HEK293 (cell line): Measurements from ENCODE around the gene DENR.

Experiments used
- CTCF ChIA-PET: fragments of 350-600 bp; formaldehyde crosslinking; extraction: SDS; loops from one replicate; lab custom pipeline; 2021; ENCODE audit warnings: antibody characterized with exemption; lab: Yijun Ruan, JAX
- POLR2A ChIA-PET: fragments of 300-600 bp; formaldehyde crosslinking; extraction: SDS; loops from one replicate; lab custom pipeline; 2020; ENCODE audit warnings: antibody characterized with exemption, inconsistent platforms; lab: Yijun Ruan, JAX
- H3K27ac ChIP-seq: fragments of 200-500 bp; sonication (Bioruptor generic); 2 replicates; pipeline ENCODE4 v1.5.1; 2014; ENCODE audit warnings: low read depth, low read length, control low read depth, inconsistent platforms; ENCODE audit errors: extremely low read depth
- H3K36me3 ChIP-seq, 2 experiments: fragments of 200-500 bp in 1 of 2; sonication (Bioruptor generic) in 1 of 2; 1 replicate in 1 of 2; 2 replicates in 1 of 2; pipeline ENCODE4 v1.5.1; 2014 to 2017; ENCODE audit warnings: inconsistent platforms in 2 of 2, low read length in 2 of 2; ENCODE audit not compliant: control insufficient read depth in 2 of 2, insufficient read depth in 1 of 2
- H3K4me1 ChIP-seq: fragments of 200-500 bp; sonication (Bioruptor generic); 2 replicates; pipeline ENCODE4 v1.5.1; 2014; ENCODE audit warnings: mild to moderate bottlenecking, low read length, inconsistent platforms; ENCODE audit not compliant: control insufficient read depth, insufficient read depth
- H3K4me3 ChIP-seq: 2 replicates; pipeline ENCODE4 v1.5.1; 2011; ENCODE audit warnings: low read depth, mild to moderate bottlenecking, control low read depth, low read length, moderate library complexity
- H3K9me3 ChIP-seq: fragments of 200-500 bp; sonication (Bioruptor generic); 2 replicates; pipeline ENCODE4 v1.5.1; 2014; ENCODE audit warnings: low read depth, low read length, inconsistent platforms; ENCODE audit not compliant: control insufficient read depth, insufficient read depth
- FEZF1 ChIP-seq: fragments of 450-650 bp; formaldehyde crosslinking; IDR thresholded peaks from 2 replicates; pipeline ENCODE4 v1.5.1; 2016; ENCODE audit warnings: missing biosample characterization, missing genetic modification characterization
- HOXA7 ChIP-seq: sonication (generic); formaldehyde crosslinking; IDR thresholded peaks from 2 replicates; pipeline ENCODE4 v1.8.1; 2022; ENCODE audit warnings: missing genetic modification reagents, borderline replicate concordance
- ZBTB21 ChIP-seq: fragments of 450-650 bp; formaldehyde crosslinking; IDR thresholded peaks from 2 replicates; pipeline ENCODE4 v1.5.1; 2017; ENCODE audit warnings: missing biosample characterization, missing genetic modification characterization
- ZNF23 ChIP-seq: fragments of 450-650 bp; formaldehyde crosslinking; IDR thresholded peaks from 2 replicates; pipeline ENCODE4 v1.5.1; 2016; ENCODE audit warnings: missing biosample characterization, missing genetic modification characterization, borderline replicate concordance
- ZNF274 ChIP-seq, 2 experiments: fragments of 200-500 bp in 1 of 2; fragments of 450-650 bp in 1 of 2; sonication (Bioruptor generic) in 1 of 2; formaldehyde crosslinking in 1 of 2; IDR thresholded peaks; 2 replicates each; pipeline versions ENCODE4 v1.5.1 to v1.6.1; 2014 to 2016; ENCODE audit warnings: borderline replicate concordance in 1 of 2, inconsistent platforms in 1 of 2, low read length in 1 of 2, missing biosample characterization in 1 of 2, missing genetic modification characterization in 1 of 2
- ZNF37A ChIP-seq: fragments of 450-650 bp; IDR thresholded peaks from 2 replicates; pipeline ENCODE4 v1.5.1; 2018; ENCODE audit warnings: missing biosample characterization, missing genetic modification characterization
- ZNF391 ChIP-seq: fragments of 450-650 bp; formaldehyde crosslinking; IDR thresholded peaks from 2 replicates; pipeline ENCODE4 v1.5.1; 2016; ENCODE audit warnings: low read depth, missing biosample characterization, missing genetic modification characterization, borderline replicate concordance
- ZNF433 ChIP-seq: fragments of 450-650 bp; formaldehyde crosslinking; IDR thresholded peaks from 2 replicates; pipeline ENCODE4 v1.5.1; 2016; ENCODE audit warnings: missing biosample characterization, missing genetic modification characterization, low read depth
- ZNF521 ChIP-seq: fragments of 450-650 bp; formaldehyde crosslinking; IDR thresholded peaks from 2 replicates; pipeline ENCODE4 v1.5.1; 2017; ENCODE audit warnings: missing biosample characterization, mild to moderate bottlenecking, missing genetic modification characterization
- ZNF549 ChIP-seq: fragments of 450-650 bp; IDR thresholded peaks from 2 replicates; pipeline ENCODE4 v1.5.1; 2018; ENCODE audit warnings: missing biosample characterization, missing genetic modification characterization, mild to moderate bottlenecking, inconsistent platforms, moderate library complexity
- ZNF555 ChIP-seq: fragments of 450-650 bp; formaldehyde crosslinking; conservative IDR thresholded peaks from 2 replicates; pipeline ENCODE4 v1.5.1; 2017; ENCODE audit warnings: missing biosample characterization, mild to moderate bottlenecking, missing genetic modification characterization, inconsistent platforms
- ZNF610 ChIP-seq: fragments of 450-650 bp; formaldehyde crosslinking; IDR thresholded peaks from 2 replicates; pipeline ENCODE4 v1.5.1; 2016; ENCODE audit warnings: missing biosample characterization, missing genetic modification characterization, borderline replicate concordance
- ZNF701 ChIP-seq: fragments of 450-650 bp; formaldehyde crosslinking; IDR thresholded peaks from 2 replicates; pipeline ENCODE4 v1.5.1; 2016; ENCODE audit warnings: missing biosample characterization, missing genetic modification characterization
- ZNF776 ChIP-seq: fragments of 450-650 bp; formaldehyde crosslinking; IDR thresholded peaks from 2 replicates; pipeline ENCODE4 v1.5.0; 2017; ENCODE audit warnings: missing biosample characterization, missing genetic modification characterization, borderline replicate concordance
- ZNF837 ChIP-seq: fragments of 450-650 bp; formaldehyde crosslinking; IDR thresholded peaks from 2 replicates; pipeline ENCODE4 v1.5.1; 2016; ENCODE audit warnings: missing biosample characterization, missing genetic modification characterization
- ZNF843 ChIP-seq: fragments of 450-650 bp; formaldehyde crosslinking; IDR thresholded peaks from 2 replicates; pipeline ENCODE4 v1.5.1; 2016; ENCODE audit warnings: missing biosample characterization, missing genetic modification characterization
- TF ChIP-seq, protein P1 (sequence below): fragments of 450-650 bp; formaldehyde crosslinking; optimal IDR thresholded peaks from 2 replicates; pipeline ENCODE3; 2016; ENCODE audit warnings: missing biosample characterization, mild to moderate bottlenecking, missing genetic modification characterization
- TF ChIP-seq, protein P2 (sequence below): fragments of 450-650 bp; formaldehyde crosslinking; IDR thresholded peaks from 2 replicates; pipeline ENCODE4 v1.5.0; 2017; ENCODE audit warnings: missing biosample characterization, missing genetic modification characterization, borderline replicate concordance
- TF ChIP-seq, protein P3 (sequence below): fragments of 450-650 bp; formaldehyde crosslinking; IDR thresholded peaks from 2 replicates; pipeline ENCODE4 v1.5.1; 2017; ENCODE audit warnings: missing biosample characterization, mild to moderate bottlenecking, missing genetic modification characterization, moderate library complexity
- TF ChIP-seq, protein P4 (sequence below): fragments of 450-650 bp; formaldehyde crosslinking; IDR thresholded peaks from 2 replicates; pipeline ENCODE4 v1.5.1; 2016; ENCODE audit warnings: missing biosample characterization, missing genetic modification characterization

Gene DENR

DNA sequence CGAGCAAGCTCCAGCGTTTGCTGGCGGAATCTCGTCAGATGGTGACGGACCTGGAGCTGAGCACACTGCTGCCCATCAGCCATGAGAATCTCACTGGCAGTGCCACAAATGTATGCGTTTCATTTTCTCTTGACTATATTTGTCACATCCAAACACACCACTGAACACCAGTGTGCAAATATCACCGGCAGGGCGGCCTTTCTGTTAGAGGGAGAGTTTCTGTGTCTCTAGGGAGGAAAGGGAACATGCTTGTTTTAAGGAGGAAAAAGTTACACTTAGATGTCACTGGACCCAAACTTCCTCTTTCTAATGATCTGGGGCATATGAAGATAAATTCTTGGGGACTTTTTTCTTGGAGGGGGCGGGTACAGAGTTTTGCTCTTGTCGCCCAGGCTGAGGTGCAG lies 60.7 kb downstream of the DENR start:
- Histone ChIP-seq H3K9me3 (no peaks in the 10 kb centered on the region), H3K4me1 (no peaks in the 10 kb centered on the region), H3K4me3 (no peak overlapping the region), H3K36me3 (no peaks in the 10 kb centered on the region; a peak in 1 of 3 replicates), H3K27ac (no peak overlapping the region)
- TF ChIP-seq ZNF555 (no peak), ZNF837 (tag by site-specific recombination) (no peak), ZNF37A (tag by site-specific recombination) (no peak), ZNF23 (tag by site-specific recombination) (no peak), ZNF521 (tag by site-specific recombination) (no peak), FEZF1 (tag by site-specific recombination) (no peak), ZNF776 (tag by site-specific recombination) (no peak), ZBTB21 (tag by site-specific recombination) (no peak), ZNF433 (no peak), ZNF549 (no peak), ZNF391 (tag by site-specific recombination) (no peak), ZNF701 (tag by site-specific recombination) (no peak), ZNF843 (no peak), ZNF274 (IDR thresholded peaks at IDR 0.05; ENCODE audit: low read length) (no peak), ZNF274 (tag by site-specific recombination; IDR thresholded peaks at IDR 0.05; ENCODE audit: borderline replicate concordance) (no peak), ZNF610 (tag by site-specific recombination) (no peak), HOXA7 (CRISPR knock-in tag) (no peak)
- TF ChIP-seq, protein P1, sequence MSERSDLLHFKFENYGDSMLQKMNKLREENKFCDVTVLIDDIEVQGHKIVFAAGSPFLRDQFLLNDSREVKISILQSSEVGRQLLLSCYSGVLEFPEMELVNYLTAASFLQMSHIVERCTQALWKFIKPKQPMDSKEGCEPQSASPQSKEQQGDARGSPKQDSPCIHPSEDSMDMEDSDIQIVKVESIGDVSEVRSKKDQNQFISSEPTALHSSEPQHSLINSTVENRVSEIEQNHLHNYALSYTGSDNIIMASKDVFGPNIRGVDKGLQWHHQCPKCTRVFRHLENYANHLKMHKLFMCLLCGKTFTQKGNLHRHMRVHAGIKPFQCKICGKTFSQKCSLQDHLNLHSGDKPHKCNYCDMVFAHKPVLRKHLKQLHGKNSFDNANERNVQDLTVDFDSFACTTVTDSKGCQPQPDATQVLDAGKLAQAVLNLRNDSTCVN: no peak
- TF ChIP-seq, protein P2, sequence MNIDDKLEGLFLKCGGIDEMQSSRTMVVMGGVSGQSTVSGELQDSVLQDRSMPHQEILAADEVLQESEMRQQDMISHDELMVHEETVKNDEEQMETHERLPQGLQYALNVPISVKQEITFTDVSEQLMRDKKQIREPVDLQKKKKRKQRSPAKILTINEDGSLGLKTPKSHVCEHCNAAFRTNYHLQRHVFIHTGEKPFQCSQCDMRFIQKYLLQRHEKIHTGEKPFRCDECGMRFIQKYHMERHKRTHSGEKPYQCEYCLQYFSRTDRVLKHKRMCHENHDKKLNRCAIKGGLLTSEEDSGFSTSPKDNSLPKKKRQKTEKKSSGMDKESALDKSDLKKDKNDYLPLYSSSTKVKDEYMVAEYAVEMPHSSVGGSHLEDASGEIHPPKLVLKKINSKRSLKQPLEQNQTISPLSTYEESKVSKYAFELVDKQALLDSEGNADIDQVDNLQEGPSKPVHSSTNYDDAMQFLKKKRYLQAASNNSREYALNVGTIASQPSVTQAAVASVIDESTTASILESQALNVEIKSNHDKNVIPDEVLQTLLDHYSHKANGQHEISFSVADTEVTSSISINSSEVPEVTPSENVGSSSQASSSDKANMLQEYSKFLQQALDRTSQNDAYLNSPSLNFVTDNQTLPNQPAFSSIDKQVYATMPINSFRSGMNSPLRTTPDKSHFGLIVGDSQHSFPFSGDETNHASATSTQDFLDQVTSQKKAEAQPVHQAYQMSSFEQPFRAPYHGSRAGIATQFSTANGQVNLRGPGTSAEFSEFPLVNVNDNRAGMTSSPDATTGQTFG (tag by site-specific recombination): no peak
- TF ChIP-seq, protein P3, sequence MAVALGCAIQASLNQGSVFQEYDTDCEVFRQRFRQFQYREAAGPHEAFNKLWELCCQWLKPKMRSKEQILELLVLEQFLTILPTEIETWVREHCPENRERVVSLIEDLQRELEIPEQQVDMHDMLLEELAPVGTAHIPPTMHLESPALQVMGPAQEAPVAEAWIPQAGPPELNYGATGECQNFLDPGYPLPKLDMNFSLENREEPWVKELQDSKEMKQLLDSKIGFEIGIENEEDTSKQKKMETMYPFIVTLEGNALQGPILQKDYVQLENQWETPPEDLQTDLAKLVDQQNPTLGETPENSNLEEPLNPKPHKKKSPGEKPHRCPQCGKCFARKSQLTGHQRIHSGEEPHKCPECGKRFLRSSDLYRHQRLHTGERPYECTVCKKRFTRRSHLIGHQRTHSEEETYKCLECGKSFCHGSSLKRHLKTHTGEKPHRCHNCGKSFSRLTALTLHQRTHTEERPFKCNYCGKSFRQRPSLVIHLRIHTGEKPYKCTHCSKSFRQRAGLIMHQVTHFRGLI: no peak
- TF ChIP-seq, protein P4, sequence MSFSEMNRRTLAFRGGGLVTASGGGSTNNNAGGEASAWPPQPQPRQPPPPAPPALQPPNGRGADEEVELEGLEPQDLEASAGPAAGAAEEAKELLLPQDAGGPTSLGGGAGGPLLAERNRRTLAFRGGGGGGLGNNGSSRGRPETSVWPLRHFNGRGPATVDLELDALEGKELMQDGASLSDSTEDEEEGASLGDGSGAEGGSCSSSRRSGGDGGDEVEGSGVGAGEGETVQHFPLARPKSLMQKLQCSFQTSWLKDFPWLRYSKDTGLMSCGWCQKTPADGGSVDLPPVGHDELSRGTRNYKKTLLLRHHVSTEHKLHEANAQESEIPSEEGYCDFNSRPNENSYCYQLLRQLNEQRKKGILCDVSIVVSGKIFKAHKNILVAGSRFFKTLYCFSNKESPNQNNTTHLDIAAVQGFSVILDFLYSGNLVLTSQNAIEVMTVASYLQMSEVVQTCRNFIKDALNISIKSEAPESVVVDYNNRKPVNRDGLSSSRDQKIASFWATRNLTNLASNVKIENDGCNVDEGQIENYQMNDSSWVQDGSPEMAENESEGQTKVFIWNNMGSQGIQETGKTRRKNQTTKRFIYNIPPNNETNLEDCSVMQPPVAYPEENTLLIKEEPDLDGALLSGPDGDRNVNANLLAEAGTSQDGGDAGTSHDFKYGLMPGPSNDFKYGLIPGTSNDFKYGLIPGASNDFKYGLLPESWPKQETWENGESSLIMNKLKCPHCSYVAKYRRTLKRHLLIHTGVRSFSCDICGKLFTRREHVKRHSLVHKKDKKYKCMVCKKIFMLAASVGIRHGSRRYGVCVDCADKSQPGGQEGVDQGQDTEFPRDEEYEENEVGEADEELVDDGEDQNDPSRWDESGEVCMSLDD (tag by site-specific recombination): no peak
- CTCF ChIA-PET: interaction anchor here (1.6 to 2.1 kb wide), 2 partner anchors 18 to 19 kb away, joined by 3 to 9 read pairs; no protein-coding TSS in a partner anchor
- POLR2A ChIA-PET: interaction anchor here (0.9 kb wide), 1 partner anchor 466 kb away, joined by 5 read pairs; no protein-coding TSS in a partner anchor
